GM19468 (cell line): ENCODE measurements around the gene PSMD5.

Experiments
- ATAC-seq: cut with Tn5 transposase; IDR thresholded peaks from one replicate; pipeline ENCODE4 v1.9.1; 2021; ENCODE audit warnings: mild to moderate bottlenecking, moderate library complexity, moderate number of reproducible peaks; ENCODE audit not compliant: unreplicated experiment; ENCODE audit errors: extremely low read depth

PSMD5 gene

DNA sequence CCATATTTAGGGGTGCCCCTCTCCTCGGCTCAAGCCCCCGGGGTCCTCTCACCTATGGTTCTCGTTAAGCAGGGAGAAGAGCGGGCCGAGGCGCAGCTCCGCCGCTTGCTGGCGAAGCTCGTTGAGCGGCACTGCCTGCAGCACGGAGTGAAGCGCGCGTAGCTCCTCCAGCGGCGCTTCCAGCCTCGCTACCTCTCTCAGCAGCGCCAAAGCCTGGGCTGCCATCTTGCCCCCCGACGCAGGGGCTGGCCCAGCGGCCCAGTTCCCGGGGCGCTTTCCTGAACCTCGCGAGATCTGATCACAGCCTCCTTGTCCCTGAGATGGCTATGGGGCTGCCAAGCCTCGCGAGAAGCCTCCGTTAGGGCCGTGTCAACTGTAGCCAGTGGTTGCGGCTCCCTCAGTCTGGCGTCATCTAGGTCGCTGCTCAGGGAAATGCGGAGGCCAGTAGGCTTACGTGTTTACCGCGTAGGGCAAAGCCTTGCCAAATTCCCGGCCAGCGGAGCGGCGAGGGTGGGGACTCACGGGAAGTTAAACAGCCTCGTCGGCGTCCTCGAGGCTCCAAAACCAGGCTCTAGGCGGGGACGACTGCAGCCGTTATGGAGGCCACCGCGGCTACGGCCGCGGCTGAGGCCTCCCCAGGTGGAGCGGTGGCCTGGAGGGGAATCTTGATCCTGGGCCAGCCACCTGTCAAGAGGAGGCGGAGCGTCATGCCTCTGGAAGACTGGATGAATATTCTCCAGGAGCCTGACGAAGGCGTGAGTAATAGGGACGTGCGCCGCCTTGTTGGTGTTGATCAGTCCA is at the start of gene PSMD5:
PSMD5 (minus strand) TSS at position 238 of the 801 bp plus-strand sequence; CDS start at position 225, 13 bp downstream.
- peak; percentile 98 for ATAC-seq

DNA sequence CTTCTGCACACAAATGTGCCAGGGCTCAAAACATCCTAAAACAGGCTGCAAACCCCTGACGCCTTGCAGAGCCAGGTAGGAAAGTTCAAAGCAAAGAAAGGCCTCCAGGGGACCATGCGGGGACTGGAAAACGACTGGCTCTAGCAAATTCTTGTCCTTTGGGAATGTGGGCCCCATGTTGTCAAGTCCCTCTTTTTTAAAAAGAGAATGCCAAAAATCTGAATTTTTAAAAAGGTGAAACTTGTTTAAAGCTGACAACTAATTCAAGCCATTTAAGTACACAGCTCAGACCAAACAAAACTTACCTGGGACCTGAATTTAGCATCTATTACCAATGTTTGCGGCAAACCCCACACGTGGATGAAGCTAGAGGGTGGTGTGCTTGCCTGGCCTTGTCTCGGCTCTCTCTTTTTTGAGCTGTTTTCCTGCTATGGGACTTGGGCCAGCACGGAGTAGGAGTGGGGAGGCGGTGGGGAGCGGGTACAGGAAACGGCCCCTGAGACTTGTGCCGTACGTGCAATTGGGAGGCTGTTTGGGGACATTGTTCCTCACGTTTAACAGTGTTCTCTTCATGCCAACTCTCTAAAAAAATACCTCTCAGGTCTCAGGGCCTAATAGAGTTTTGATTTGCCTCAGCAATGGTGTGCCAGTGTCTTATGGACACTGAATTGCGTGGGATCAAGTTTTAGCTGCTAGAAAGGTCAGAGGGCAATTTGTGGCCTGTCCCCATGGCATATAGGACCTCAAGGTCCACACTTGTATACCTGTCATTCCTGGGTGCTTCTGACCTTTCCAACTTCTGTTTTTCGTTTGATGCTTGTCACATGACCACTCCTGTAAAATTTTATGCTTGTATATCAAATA is 49.4 kb upstream of the PSMD5 start:
- peak; percentile 4 for ATAC-seq

DNA sequence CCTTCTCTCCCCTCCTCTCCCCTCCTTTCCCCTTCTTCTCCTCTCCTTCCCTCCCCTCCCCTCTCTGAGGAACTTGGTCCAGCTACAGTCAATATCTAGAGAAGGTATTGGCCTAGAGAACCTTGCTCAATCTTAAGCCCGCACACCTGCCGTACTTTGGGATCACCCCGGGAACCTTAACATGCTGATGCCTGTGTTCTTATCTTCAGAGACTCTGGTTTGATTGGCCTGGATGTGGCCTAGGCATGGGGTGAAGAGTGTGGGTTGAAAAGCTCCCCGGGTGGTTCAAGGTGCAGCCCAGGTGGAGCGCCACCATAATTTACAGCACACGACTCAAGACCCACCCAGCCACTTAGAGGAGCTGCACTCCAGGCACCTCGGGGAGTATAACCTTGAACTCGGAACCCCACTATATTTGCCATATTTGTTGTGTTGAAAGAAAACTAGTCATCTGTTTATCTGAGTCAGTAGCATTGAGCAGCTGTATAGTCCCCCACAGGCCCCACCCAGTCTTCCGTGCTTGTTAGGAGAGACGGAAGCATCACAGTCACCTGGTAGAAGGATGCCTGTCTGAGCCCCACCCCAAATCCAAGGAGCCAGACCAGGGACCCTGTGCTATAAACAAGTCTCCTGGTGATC is 48.6 kb upstream of the PSMD5 start:
- ATAC-seq: no peak

DNA sequence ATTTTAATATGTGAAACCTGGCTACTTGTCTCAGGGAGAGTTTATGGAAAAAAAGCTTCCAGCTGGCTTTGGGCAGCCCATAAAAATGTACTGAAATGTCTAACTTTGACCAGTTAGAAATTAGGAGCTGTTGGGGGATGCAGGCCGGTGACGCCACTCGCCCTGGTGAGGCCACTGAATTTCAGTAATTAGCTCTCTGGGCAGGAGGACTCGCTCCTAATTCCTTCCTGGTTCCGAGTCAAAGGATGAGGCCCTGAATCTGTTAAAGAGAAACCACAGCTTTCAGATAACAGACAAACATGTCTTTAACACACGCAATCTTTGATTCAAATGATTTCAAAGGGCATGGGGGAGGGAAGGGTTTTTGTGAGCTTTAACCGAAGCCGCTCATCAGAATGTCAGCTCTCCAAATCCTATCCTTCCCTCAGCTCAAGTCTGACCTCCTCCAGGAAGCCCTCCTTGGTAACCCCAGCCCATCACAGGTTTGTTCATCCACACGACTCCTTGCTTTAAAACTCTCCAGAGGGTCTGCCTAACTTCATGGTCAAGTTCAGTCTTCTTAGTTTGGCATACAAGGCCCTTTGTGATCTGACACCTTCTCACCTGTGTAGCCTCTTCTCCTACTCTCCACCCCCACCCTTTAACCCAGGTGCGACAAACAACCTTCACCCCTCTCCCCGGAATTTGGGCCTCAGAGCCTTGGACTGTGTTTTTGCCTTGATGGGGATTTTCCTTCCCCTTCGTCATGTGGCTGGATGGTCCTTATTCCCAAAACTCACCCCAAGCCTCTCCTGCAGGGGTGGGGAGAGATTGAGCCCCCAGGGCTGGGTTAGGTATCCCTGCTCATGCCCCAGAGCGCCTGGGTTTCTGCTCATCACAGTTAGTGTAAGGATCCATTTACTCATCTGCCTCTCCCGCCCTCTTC is 47.9 kb upstream of the PSMD5 start:
- no peak for ATAC-seq

DNA sequence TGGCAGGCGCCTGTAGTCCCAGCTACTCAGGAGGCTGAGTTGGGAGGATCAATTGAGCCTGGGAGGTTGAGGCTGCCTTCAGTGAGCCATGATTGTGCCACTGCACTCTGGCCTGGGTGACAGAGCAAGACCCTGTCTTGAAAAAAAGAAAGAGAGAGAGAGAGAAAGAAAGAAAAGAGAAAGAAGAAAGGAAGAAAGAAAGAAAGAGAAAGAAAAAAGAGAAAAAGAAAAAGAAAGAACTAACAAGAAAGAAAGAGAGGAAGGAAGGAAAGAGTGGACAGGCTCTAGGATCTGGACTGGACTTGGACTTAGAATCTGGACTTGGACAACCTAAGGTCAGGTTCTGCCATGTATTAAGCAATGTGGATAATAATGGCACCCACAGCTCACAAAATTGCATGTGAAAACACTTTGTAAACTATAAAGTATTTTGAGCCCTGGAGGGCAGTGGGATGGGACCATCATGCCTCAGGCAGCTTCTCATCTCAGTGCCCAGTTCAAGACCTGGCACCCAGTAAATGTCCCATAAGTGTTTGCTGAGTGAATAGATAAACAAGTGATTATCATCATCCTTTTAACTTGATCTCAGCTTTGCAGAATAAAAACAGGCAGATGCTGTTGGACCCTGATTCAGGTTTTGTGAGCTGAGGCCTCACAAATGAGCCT is 47.0 kb upstream of the PSMD5 start:
- ATAC-seq: no peak

DNA sequence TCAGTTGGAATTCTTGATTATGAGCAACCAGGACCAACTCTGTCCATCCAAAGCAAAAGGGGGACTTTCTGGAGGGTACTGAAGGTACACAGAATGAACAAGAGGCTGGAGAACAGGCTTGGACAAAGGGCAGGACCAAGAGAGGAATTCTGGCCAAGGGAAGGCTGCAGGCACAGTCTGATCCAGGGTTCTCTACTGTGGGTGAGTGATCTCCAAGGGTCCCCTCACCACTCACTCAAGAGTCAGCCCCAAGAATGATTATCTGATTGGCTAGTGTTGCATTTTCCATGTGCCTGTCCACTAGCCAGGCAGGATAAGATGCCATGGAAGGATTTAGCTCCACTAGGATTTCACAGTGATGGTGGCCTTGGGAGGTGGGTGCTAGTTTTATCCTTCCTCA is 45.9 kb upstream of the PSMD5 start:
- no peak for ATAC-seq

DNA sequence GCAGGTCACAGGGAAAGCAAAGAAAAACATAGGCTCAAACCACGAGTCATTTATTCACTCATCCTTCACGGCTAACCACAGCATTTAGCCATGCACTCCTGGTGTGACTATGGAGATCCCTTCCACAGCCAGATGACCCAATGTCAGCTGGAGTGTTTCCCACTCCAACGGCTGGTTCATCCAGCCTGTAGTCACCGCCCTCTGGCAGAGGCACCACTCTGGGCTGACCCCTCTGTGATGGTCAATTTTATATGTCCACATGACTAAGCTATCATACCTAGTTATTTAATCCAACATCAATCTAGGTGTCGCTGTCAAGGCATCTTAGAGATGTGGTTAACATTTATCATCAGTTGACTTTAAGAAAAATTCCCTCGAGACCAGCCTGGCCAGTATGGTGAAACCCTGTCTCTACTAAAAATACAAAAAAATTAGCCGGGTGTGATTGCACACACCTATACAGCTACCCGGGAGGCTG is 43.8 kb upstream of the PSMD5 start:
- ATAC-seq: no peak

DNA sequence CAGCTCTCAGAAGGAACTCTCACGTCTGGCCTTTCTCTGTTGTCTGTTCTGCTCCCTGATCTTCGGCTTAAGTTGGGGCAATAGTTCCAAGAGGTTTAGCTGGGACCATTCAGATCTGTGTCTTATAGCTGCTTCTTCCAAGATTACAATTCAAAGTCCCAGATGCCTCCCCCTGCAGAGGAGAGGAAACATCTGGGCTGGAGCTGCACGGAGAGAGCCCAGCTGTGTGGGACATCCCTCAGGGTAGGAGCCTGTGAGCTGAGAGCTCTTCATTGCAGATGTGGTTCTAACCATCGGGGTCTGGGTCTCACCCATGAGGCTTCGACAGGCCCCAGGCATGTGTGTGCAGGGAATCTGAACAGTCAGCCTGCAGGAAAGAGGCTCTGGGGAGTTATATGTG is 43.2 kb upstream of the PSMD5 start:
- no peak for ATAC-seq

DNA sequence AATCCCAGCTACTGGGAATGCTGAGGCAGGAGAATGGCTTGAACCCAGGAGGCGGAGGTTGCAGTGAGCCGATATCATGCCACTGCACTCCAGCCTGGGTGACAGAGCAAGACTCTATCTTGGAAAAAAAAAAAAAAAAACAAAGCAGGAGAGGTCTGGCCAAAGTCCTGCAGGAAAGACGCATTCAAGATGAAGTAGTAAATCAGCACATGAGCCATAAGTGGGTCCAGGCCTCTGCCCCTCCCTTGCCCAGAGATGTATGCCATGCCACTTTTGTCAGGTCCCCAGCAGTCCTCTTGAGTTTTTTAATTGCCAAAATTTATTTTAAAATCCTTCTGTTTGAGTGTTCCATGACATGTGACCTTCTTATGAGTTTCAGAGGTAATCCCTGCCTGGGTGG is 42.7 kb upstream of the PSMD5 start:
- ATAC-seq: no peak

DNA sequence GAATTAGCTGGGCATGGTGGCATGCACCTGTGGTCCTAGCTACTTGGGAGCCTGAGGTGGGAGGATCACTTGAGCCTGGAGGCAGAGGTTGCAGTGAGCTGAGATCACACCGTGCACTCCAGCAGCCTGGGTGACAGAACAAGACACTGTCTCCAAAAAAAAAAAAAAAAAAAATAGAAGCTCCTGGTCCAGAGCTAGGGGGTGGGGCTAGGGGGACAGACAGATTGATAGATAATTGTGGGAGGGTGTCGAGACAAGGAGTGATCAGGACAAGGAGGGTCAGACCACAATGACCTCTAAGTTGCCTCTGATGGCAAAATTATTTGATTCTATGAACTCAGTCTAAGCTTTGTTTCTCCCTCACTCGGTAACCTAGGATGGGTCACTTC is 40.9 kb upstream of the PSMD5 start:
- ATAC-seq: no peak

DNA sequence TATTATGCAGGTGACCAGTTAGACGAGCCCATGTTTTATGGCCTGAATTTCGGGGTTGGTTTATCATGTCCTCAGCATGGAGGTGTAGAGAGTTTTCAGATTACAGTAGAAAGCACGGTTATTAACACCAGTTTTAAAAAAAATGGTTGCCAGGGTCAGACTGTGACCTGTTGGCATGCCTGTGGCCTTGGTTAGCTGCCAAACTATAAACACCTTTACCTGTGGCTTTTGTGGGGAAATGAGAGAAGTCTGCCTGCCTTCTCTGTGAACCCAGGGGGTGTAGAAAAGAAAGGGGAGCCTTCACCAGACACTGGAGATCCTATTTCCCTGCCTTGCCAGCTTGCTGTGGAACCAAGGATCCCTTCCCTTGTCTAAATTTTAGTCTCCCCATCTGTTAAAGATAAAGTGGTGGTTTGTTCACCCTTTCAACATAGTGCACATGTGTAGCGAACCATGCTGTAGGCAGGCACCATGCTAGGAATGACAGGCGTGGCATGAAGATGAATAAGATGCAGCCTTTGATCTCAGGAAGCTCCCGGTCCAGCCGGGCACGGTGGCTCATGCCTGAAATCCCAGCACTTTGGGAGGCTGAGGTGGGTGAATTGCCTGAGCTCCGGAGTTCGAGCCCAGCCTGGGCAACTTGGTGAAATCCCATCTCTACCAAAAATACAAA is 40.3 kb upstream of the PSMD5 start:
- no peak for ATAC-seq

DNA sequence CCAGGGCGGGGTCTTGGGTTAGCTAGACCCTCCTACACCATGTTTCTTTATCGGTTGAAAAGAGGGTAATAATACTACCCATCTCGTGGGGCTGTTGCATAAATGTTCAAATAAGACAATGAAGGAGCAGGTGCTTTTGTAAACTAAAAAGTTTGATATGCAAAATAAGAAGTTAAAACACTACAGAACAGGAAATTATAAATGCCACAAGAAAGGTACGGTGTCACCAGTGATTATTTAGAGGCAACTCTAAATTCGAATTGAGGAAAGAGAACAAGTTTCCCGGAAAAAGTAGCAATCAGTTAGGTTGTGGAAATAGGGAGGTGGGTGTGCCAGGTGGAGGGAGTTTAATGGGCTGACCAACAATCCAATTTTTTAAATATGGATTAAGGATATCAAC is 36.7 kb upstream of the PSMD5 start:
- no peak for ATAC-seq

DNA sequence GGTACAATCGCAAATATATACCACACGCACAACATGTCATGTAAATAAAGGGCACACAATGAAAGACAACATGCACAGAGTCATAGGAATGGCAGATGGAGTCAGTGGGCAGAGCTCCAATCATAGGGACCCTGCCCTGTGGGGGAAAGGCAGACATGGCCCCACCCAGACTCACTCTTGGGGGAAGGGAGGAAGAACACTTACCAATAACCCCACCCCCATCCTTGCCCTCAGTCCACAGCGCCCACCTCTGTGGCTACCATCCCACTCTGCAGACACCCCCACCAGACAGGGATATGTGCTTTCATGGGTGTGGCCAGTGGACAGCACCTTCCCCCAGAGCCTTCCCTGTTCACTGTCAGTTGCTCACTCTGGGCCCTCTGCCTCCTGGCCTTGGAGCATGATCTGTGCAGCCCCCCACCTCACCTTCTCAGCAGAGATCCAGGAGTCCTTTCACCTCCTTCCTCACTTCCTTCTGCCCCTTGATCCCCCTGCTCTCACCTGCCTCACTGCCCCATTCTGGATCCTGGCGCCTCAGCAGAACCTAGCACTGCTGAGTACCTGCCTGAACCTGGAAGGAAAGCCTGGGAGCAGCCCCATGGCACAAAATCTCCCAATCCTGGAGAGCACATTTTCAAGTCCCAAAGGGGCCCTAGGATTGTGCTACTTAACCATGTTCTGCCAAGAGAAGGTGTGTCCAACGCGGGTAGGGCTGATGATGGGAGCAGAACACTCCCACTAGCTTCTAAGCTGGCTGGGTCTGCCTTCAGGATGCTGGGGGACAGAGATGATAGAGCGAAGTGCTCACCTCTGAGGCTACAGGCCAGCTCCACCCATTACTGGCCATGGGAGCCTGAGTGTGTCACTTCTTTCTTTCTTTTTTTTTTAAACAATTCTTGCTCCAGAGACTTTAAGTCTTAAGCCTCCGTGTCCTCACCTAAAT is 35.7 kb upstream of the PSMD5 start:
- ATAC-seq: no peak

DNA sequence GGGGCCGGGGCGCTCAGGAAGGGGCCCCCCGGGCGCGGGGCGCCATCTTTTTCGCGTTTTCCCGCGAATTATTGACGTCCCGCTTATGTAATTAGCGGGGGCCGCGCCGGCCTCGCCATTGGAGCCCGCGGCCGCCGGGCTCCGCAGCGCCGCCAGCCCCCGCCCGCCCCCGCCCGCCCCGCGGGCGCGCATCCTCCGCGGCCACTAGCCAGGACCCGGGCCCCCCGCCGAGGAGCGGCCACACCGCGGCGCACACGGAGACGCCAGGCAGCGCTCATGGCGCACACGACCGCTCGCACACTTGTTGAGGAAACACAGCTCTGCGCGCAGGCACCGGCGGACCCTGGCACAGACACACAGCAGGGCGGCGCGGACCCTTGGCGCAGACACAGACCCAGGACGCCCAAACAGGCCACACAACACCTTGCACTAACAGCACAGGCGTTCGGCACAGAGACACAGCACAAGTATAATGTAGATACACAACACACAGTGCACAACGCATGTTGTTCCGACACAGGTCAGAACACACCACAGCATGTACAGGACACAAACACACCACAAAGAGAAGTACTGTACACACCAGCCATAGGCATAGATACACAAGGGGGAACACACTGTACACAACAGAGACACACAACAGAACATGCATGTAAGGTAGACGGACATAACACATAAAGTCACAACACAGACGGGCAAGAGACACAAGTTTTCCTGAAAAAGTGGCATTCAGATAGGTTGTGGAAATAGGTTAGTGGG is 34.7 kb upstream of the PSMD5 start:
- no peak for ATAC-seq

DNA sequence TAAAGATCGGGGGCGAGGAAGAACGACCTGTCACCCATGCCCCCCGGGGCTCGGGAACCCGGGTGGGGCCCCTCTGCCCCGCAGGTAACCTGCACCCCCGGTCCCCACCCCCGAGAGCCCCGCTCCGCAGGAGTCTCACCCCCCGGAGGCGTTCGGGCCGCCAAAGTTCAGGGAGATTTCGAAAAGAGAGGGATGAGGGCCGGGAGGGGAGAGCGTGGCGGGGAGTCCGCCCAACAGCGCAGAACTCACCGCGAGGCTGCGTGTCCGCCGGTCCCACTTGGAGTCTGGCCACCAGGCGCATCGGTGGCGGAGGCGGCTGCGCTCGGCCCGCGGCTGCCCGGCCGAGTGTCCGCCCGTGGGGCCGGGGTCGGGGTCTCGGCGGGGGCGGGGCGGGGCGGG is 34.1 kb upstream of the PSMD5 start, which contains the start of gene PHF19:
PHF19 (minus strand) TSS at position 347 of the 399 bp plus-strand sequence. CDS start 2,447 bp downstream, outside the sequence.
- no peak for ATAC-seq

DNA sequence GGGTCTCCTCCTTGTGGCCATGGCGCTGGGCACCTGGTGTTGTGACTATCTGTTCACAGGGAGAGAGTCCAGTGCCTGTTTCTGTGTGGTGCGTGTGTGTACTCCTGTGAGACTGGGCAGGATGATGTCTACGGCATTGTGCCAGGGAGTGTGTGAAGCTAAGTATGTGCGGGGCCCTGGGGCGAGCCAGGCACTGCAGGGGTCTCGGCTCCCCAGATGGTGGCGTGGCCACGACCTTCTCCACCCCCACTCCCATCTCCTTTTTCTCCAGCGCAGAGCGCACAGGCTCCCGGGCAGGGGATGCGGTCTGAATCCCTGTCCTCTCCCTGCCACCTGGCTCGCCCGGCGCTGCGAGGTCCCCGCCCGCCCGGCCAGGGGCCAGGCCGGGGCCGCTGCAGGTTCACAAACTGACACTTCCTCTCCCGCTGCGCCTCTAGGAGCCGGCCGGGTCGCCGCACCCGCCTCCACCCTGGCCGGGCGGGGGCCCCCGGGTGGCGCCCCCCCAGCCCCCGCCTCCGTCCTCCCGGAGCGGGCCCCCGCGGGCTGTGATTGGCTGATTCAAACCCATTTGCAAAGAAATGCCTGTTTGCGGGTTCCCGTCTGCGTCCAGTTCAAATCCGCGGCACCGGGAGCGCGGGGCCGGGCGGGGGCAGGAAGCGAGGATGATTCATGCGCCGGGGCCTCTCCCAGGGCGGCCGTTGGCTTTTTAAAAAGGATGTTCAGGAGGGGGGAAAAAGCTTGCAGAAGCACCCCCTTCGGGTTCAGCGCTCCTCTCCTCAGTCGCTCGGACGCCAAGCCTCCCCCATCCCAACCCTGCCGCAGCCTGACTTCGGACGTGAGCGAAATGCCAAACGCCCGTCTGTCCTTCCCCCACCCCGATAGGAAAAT is 33.5 kb upstream of the PSMD5 start:
- peak; percentile 63 for ATAC-seq
